HL-60/S4 treated with phorbol 12-myristate 13-acetate at 8.2 ng/mL for 4 days and 3 days (cell line): Measurements from ENCODE around the gene ARHGAP6.
"Not testable (repeated sequence)": the region's sequence is repeated elsewhere in the genome, so short reads cannot be mapped to it uniquely, and the experiment has no call there.

Experiments used
- in situ Hi-C: fragments of 300-500 bp; cut with MboI; formaldehyde crosslinking; loops from 2 replicates; pipeline ENCODE4 v1.15.0; 2022; ENCODE audit warnings: low sequenced_read_pairs

Gene ARHGAP6

DNA sequence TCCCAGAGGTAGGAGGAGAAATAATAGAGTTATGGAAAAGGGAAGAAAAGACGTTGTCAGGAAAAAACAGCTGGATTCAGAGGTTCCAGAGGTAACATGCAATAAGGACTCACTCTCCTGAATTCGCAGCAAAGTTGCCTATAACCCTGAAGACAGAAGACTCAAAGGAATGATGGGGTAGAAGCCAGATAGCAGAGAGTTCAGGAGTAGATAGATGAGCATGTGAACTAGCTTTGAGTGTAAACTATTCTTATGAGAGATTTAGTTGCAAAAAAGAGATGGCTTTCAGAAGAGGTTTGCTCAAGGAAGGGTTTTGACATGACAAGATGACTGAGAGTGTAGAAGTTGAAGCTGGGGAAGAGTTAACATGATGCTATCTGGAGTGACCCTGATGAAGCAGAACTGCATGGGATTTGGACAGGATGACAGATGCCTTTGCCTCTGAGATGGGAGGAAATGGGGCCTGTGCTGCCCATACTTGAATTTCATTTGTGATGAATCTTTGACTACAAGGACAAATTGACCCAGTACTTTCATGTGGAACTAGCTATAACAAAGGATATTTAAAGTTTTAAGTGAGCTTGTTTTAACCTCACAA is 298.6 kb downstream of the ARHGAP6 start:
- in situ Hi-C loops = no loop called here

DNA sequence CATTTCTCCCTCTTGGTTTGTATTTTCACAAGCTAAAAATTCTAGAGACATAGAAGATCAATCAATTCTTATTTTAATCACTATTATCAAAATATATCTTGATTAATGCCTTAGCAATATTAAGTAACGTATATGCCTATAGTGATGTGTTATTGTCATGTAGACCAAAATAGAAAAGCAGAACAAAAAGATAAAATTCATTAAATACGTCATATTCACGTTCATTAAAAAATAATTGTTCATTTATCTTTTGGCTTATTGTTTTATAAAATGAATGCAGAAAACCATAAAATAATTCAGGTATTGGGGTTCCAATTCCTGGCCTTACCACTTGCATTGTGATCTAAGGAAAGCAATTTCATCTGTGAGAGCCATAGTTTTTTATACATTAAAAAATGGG is 300.3 kb downstream of the ARHGAP6 start:
- in situ Hi-C loops = no loop called here

DNA sequence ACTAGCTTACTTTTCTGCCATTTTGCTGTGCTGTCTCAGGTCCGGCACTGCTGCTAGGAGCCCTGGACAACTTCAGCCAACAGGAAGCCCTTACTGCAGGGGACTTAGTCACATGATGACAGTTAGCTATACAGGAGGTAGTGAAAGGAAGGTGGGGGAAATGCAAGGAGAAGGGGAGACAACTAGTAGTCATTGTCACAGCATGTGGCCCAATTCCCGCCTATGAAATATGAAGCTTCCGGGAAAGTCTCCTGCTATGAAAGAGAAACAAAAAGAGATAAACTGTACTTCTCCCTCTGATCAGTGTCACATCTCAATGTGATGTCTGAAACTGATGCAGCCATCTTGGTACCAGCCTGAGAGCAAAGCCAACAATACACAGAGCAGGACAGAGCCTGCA is 300.9 kb downstream of the ARHGAP6 start:
- in situ Hi-C loops = no loop called here

DNA sequence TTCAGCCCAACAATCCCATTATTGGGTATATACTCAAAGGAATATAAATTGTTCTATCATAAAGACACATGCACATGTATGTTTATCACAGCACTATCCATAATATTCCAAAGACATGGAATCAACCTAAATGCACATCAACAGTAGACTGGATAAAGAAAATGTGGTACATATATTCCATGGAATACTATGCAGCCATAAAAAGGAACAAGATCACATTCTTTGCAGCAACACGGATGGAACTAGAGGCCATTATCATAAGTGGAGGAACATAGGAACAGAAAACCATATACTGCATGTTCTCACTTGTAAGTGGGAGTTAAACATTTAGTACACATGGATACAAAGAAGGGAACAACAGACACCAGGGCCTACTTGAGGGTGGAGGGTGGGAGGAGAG is 301.9 kb downstream of the ARHGAP6 start:
- in situ Hi-C loops = not testable (repeated sequence)

DNA sequence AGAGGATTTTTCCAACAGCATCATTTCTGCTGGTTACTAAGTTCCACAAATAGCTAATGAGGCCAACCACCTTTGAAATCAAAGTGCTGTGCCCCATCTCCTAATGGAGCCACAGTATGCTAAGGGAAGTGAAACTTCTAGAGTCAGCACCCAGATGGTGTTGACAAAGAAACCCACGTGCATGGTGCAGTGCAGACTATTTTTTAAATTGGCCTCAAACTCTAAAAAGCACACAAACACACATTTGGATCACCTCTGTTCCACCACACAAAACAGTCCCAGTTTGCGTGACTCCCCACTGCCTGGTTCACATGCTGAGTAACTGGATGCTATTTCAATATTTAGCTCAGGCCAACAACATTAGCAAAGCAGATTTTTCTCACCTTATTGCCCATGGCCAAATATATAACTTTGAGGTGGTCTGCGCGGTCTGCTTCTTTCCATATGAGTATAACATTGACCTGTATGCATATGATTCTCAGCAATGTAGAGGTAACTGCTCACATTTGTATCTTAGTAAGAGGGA is 302.6 kb downstream of the ARHGAP6 start:
- in situ Hi-C loops = no loop called here

DNA sequence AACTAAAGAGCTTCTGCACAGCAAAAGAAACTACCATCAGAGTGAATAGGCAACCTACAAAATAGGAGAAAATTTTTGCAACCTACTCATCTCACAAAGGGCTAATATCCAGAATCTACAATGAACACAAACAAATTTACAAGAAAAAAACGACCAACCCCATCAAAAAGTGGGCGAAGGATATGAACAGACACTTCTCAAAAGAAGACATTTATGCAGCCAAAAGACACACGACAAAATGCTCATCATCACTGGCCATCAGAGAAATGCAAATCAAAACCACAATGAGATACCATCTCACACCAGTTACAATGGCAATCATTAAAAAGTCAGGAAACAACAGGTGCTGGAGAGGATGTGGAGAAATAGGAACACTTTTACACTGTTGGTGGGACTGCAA is 304.1 kb downstream of the ARHGAP6 start:
- in situ Hi-C loops = not testable (repeated sequence)

DNA sequence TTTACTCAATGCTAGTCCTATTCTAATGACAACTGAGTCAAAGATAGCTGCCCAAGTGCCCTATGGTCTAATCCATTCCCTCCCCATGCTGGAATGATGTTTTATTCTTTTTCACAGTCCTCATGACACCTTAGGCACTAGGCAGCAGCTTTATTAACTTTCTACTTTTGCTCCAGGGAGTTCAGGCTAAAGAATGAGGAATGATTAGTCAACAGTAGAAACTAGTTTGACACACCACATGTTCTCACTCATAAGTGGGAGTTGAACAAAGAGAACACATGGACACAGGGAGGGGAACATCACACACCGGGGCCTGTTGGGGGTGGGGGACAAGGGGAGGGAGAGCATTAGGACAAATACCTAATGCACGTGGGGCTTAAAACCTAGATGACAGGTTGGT is 309.8 kb downstream of the ARHGAP6 start:
- in situ Hi-C loops = not testable (repeated sequence)

DNA sequence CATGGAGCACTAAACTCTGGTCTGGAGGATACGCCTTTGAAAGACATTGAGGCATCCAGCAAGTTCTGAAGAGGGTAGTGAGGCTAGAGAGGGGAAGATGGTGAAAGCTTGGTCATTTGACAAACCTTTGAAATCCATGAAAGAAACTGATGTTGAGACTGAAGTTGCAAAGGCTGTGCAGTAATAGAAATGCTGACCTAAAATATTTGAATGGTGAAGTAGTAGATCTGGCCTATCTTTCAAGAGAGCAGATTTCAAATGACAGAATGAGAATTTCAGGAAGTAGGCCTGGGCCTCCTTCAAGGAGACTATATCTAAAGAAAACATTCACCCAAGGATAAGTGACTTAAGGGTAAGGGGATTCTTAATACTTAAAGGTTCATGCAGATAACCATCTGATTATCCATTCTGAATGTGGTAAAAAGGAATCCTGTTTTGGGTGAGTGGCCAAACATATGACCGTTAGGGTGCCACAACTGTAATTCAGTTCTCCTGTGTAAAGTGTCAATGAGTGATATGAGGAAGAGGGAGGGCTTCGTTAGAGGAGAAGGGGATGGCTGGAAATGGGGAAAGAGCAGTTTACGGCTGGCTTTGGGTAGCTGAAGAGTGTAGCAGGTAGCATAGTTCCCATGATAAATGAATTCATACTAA is 310.3 kb downstream of the ARHGAP6 start:
- in situ Hi-C loops = no loop called here

DNA sequence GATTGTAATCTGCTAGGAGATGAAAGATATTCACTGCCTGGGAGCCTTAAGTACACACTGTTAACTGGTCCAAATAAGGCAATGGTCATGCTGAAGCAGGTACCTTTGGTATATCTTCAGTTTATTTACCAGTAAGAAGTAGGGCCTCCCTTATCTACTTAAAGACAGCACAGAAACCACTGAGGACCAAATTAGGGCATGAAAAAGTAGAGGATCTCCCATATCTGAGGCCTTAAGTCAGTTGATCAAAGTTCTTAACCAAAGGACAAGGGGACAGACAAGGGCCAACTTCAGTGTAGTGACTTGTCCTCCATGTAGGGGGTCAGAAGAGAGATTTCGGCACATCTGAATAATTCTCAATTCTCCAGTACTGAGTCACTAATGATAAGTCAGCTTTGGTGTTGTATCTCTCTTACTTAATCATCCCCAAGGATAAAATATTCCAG is 313.4 kb downstream of the ARHGAP6 start:
- in situ Hi-C loops = no loop called here

DNA sequence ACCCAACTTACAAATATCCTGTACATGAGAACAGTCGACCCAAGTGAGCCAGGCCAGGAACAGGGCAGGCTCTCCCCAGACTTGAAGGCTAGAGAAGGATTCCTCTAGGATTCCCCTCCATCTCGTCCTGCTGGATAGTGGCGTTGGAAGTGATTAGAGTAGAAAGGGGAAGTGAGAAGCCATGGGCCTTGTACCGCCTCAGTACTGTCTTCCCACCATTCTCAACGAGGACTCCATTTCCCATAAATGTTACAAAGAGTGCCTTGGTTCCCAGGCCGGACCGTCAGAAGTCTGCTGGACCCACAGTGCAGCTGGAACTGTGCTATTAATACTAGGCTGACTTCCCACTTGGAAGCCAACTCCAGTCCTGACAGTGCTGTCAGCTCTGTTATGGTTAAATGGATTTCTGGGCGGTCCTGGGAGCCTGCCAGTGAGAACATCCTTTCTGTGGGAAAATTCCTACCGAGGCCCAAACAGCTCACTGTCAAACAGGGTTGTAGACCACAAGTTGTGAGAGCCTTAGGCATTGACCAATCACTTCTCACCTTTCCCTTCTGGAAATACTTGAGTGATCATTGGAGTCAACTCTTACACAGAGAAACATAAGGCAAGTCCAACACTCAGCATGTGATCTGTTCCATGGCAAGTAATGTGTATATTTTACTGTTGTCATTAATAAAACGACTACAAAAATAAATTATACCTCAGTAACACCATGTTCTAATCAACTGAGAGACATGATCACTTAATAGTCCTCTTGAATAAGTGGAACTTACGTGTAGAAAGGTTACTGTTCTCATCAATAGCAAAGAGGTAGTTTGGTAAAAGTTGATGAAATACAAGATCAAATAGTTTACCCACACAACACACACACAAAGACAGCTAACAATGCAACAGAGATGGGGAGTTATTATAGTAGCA is 314.1 kb downstream of the ARHGAP6 start:
- in situ Hi-C loops = no loop called here

DNA sequence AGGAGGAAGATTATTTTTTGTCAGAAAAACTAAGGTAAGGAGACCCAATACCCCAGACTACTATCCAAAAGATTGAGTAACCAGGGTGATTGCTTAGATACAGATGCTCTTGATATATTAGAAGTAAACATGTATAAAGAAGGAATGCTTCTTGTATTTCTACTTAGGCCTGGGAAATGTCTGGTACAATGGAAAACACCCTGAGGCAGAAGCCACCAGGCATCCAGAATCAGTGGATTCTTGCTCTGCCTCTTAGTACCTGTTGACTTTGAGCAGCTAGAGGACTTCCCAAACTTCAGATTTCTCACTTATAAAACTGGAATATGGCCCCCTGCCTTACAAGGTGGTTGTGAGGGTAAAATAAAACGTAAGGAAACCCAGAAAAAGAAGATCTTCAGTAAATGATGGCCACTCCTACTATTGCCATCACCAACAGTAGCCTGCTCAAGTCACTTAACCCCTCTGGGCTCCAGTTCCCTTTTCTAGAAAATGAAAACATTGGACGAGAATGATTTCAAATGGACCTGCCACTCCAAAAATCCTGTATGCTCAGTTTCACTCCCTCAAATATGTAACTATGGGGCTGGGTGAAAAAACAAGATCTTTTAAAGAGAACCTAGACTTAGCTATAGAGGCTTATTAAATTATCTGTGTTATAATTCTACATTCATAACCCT is 315.9 kb downstream of the ARHGAP6 start:
- in situ Hi-C loops = no loop called here

DNA sequence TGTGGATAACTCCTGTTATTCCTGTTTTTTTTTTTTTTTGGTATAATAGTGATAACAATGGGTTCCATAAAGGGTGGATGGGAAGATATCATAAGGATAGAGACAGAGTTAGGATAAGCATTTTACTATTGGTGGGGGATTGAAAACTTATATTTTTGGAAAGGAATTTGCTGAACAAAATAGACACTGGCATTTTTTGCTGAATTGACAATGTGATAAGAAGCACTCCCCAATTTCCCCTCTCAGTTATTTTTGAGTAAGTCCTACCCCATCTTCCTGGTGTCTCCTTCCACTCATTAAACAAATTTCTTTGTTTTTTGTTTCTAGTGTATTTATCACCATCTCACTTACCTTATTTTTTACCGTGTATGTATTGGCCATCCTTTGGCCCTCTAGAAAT is 316.7 kb downstream of the ARHGAP6 start:
- in situ Hi-C loops = no loop called here

DNA sequence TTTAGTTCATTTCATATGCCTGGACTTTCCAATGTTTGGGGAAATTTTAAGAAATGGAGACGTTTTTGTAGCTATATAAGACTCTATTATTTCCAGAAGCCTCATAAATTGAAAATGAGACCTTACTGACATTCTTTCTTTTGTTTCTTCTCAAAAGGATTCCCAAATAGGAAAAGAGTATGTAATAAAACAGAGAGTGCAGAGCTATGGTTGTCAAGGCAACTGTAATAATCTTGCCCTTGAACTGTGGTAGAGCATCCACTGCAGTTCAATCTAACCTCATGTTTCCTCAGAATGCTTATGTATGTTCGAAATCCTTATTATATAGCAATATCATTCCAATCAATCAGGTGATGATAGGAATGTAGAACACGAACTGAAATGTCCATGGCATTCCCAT is 318.4 kb downstream of the ARHGAP6 start:
- in situ Hi-C loops = no loop called here

DNA sequence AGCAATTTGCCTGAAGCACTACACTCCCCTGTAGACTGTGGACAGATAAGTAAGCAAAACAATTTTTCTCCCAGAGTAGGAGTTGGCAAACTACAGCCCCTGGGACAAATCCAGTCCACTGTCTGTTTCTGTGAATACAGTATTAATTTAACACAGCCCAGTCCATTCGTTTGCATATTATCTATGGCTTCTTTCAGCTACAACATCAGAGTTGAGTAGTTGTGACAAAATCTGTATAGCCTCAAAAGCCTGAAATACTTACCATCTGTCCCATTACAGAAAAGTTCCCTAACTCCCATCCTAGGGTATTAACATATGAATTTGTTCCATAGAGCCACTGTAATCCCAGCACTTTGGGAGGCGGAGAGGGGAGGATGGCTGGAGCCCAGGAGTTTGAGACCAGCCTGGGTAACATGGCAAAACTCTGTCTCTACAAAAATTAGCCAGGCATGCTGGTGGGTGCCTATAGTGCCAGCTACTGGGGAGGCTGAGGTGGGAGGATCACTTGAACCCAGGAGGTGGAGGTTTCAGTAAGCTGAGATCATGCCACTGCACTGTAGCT is 319.5 kb downstream of the ARHGAP6 start:
- in situ Hi-C loops = no loop called here

DNA sequence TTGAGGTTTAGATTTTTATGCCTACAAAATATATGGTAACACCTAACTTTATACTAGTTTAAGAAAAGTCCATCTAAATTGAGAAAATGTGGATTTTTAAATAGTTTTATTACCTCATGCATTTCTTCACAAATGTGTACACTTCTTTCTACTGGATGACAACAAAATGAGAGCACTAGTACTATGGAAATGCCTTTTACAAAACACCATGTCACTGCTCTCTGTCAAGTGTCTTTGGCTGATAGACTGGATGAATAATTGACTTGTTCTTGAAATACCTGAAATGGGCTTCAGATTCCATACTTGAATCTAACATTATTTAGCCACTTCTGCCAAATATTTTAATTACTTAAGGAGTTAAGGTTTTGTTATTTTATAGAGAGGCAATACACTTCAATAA is 323.0 kb downstream of the ARHGAP6 start:
- in situ Hi-C loops = no loop called here

DNA sequence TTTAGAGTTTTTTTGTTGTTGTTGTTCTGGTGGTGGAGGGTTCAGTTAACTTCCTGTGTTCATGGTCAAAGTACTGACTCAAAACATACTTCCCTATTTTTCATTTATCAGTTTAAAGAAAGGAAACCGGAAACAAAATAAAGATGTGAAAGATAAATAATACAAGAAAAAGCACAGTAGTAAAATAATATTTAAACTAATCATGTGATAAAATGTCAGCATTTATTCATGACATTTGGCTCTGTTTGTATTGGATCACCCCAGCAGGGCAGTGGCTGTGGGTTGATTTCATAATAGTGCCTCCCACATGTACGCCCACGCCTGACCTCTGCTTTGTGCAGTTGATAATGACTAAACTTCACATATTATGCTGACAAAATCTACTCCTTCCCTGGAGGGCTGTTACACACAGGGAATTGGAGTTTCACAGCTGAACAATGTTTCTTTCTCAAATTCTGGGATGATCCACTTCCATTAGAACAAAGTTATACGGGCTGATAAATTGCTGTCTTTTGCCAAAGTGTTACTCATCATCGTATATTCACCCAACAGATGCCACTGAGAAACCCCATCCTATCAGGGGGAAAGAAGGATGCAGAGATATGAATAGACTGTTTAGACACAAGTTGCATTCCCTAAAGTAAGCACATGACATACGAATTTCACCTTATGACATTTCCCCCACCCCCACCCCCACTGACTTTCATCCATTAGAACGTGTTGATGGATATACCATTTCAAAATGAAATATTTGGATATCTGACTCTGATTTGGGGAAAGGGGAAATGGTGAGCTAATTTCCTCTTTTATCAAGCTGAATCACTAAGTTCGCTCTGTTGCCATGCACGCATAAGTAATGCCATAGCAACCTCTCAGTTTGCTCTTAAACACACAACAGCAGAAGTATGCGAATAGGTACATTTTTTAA is 324.2 kb downstream of the ARHGAP6 start:
- in situ Hi-C loops = no loop called here

DNA sequence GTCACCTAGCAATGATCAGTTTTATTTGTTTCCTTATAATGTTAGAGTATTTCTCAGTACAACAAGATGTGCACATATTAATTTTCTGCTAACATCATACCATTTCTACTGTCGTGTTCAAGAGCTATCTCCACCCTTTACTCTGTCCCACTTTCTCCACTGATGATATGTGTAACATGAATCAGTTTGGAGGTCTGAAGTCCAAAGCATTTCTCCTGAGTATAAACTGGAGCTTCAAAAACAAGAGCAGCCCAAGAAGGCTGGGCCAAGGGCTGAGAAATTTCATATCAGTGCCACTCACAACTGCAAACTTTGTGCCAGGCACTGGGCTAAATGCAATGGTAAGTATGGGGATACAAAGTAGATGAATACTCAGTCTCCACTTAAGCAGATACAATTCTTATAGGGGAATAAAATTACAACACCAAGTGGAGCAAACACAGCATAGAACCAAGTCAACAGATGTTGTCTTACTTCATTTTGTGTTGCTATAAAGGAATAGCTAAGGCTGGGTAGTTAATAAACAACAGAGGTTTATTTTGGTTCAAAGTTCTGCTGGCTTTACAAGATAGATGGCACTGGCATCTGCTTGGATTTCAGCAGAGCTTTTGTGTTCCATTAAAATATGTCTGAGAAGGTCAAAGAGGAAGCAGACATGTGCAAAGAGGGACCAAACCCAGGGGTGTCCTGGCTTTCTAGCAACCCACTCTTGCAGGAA is 328.3 kb downstream of the ARHGAP6 start:
- in situ Hi-C loops = no loop called here

DNA sequence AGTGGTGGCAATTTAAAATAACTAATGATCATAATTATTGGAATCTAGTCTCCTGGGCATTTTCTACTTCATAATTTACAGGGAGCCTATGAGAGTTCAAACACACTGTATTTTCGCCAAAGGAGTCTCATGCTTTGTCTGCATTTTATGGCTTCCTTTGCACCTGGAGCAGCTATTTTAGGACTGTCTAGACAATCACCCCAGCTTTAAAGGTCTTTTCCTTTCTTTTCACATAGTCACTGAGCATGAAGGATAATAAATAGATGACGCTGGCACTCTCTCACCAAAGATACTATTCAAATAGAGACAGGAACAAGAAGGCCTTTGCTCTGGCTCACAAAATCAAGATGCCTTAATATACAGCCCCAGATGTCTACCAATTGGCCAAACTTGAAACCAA is 329.5 kb downstream of the ARHGAP6 start:
- in situ Hi-C loops = no loop called here

DNA sequence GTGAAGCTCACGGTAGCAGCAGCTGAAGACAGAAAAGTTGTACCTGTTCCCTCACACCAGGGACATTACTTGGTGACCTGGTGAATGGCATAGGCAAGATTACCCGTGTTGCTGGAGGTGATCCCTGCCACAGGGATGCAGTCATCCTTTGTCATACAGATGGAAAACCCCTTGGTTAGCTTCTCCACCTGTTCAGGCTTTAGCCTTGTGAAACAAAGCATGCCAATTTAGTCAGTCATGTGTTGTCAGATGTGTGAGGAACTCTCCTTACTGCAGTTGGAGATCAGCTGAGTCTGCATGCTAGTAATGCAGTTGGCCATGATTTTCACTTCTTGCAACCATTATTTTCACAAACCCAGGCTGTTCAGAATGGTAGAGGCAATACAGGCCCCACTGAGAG is 331.6 kb downstream of the ARHGAP6 start:
- in situ Hi-C loops = no loop called here
